GM21723 (cell line): ENCODE measurements around the gene PPP4R2.

ENCODE experiments used
- ATAC-seq: cut with Tn5 transposase; IDR thresholded peaks from one replicate; pipeline ENCODE4 v1.9.1; 2021; ENCODE audit warnings: mild to moderate bottlenecking, moderate library complexity; ENCODE audit not compliant: unreplicated experiment

The PPP4R2 gene

GRCh38 chr3:72996473-72997333, at the start of gene PPP4R2:
Gene PPP4R2, plus strand, starts transcription at chr3:72996811. Its CDS starts 227 bp downstream, at chr3:72997038.
- peak; percentile 89 for ATAC-seq

- ATAC-seq: no peak
These were observed 48.7 kb upstream of the PPP4R2 start for GRCh38 chr3:72947715-72948490.

GRCh38 chr3:72949016-72949415, 47.6 kb upstream of the PPP4R2 start:
- ATAC-seq: no peak

- ATAC-seq: no peak
These were observed 46.2 kb upstream of the PPP4R2 start for GRCh38 chr3:72950372-72950771.

- ATAC-seq: no peak
These were observed 45.8 kb upstream of the PPP4R2 start for GRCh38 chr3:72950801-72951200.

GRCh38 chr3:72951259-72951722, 45.3 kb upstream of the PPP4R2 start:
- ATAC-seq: peak; percentile 54

GRCh38 chr3:72953325-72953956, 43.2 kb upstream of the PPP4R2 start:
- ATAC-seq: no peak

- ATAC-seq: no peak
These were observed 39.3 kb upstream of the PPP4R2 start for GRCh38 chr3:72957297-72957696.

- ATAC-seq: no peak
These were observed 37.3 kb upstream of the PPP4R2 start for GRCh38 chr3:72959336-72959735.

- no peak for ATAC-seq
These were observed 35.6 kb upstream of the PPP4R2 start for GRCh38 chr3:72960812-72961518.

GRCh38 chr3:72961752-72962151, 34.9 kb upstream of the PPP4R2 start:
- ATAC-seq: no peak

GRCh38 chr3:72962317-72962716, 34.3 kb upstream of the PPP4R2 start:
- no peak for ATAC-seq

GRCh38 chr3:72964633-72965032, 32.0 kb upstream of the PPP4R2 start:
- ATAC-seq: no peak

- ATAC-seq: no peak
These were observed 28.3 kb upstream of the PPP4R2 start for GRCh38 chr3:72968266-72968664.

GRCh38 chr3:72969766-72970165, 26.8 kb upstream of the PPP4R2 start:
- ATAC-seq: no peak

- no peak for ATAC-seq
These were observed 25.7 kb upstream of the PPP4R2 start for GRCh38 chr3:72970942-72971341.

GRCh38 chr3:72972706-72973030, 23.9 kb upstream of the PPP4R2 start:
- ATAC-seq: no peak

GRCh38 chr3:72973031-72973723, 23.4 kb upstream of the PPP4R2 start:
- no peak for ATAC-seq

GRCh38 chr3:72973786-72974185, 22.8 kb upstream of the PPP4R2 start:
- ATAC-seq: no peak

- ATAC-seq: no peak
These were observed 21.7 kb upstream of the PPP4R2 start for GRCh38 chr3:72974956-72975355.
